ENCODE data around the gene CLIP4.

The CLIP4 gene

GRCh38 chr2:29219374-29219773 is 104.2 kb downstream of the CLIP4 start:
- Histone ChIP-seq H3K36me3 (ENCODE audit: insufficient read depth, low read length) (no peaks in the 10 kb centered on the region), H3K9me2 (replicated peaks; ENCODE audit: low read depth, low read length) (no peaks in the 10 kb centered on the region)

GRCh38 chr2:29220506-29221270 is 105.5 kb downstream of the CLIP4 start:
- no peak overlapping the region for H3K4me2 ChIP-seq (ENCODE audit: low read depth, low read length, poor library complexity, severe bottlenecking)
- no peak overlapping the region for H3K9ac ChIP-seq (ENCODE audit: low read depth, low read length, poor library complexity, severe bottlenecking)
- H3K36me3 ChIP-seq (ENCODE audit: insufficient read depth, low read length): no peaks in the 10 kb centered on the region
- H3K27me3 ChIP-seq (ENCODE audit: insufficient read depth, low read length, poor library complexity, severe bottlenecking): no peaks in the 10 kb centered on the region
- H3K4me1 ChIP-seq (ENCODE audit: insufficient read depth, low read length, poor library complexity, severe bottlenecking): no peaks in the 10 kb centered on the region
- no peaks in the 10 kb centered on the region for H4K20me1 ChIP-seq (ENCODE audit: insufficient read depth, low read length, poor library complexity, severe bottlenecking)
- no peak for TF ChIP-seq EZH2phosphoT487 (IDR thresholded peaks at IDR 0.05; ENCODE audit: borderline replicate concordance)
- no peak for TF ChIP-seq CTCF (conservative IDR thresholded peaks at IDR 0.05; ENCODE audit: low read length)
- no peaks in the 10 kb centered on the region for H3F3A ChIP-seq (ENCODE audit: low read depth)
- no peaks in the 10 kb centered on the region for H3K79me2 ChIP-seq (ENCODE audit: insufficient read depth, low read length)
- H3K9me3 ChIP-seq (ENCODE audit: insufficient read depth, low read depth, low read length): no peaks in the 10 kb centered on the region
- H3K4me3 ChIP-seq (ENCODE audit: low read length, poor library complexity, severe bottlenecking): no peak overlapping the region
- H3K9me2 ChIP-seq (replicated peaks; ENCODE audit: low read depth, low read length): no peaks in the 10 kb centered on the region
- H2AFZ ChIP-seq (ENCODE audit: low read length): no peak overlapping the region

More at GRCh38 chr2:29219374-29219773, 104.2 kb downstream of the CLIP4 start:
- no peak overlapping the region for H3K4me2 ChIP-seq (ENCODE audit: low read depth, low read length, poor library complexity, severe bottlenecking)
- no peaks in the 10 kb centered on the region for H3K9me3 ChIP-seq (ENCODE audit: insufficient read depth, low read depth, low read length)
- H2AFZ ChIP-seq (ENCODE audit: low read length): no peak overlapping the region
- H3K27me3 ChIP-seq (ENCODE audit: insufficient read depth, low read length, poor library complexity, severe bottlenecking): no peaks in the 10 kb centered on the region
- H4K20me1 ChIP-seq (ENCODE audit: insufficient read depth, low read length, poor library complexity, severe bottlenecking): no peaks in the 10 kb centered on the region
- TF ChIP-seq CTCF (conservative IDR thresholded peaks at IDR 0.05; ENCODE audit: low read length) (no peak), EZH2phosphoT487 (IDR thresholded peaks at IDR 0.05; ENCODE audit: borderline replicate concordance) (no peak)
- no peaks in the 10 kb centered on the region for H3K79me2 ChIP-seq (ENCODE audit: insufficient read depth, low read length)
- no peaks in the 10 kb centered on the region for H3F3A ChIP-seq (ENCODE audit: low read depth)
- no peak overlapping the region for H3K4me3 ChIP-seq (ENCODE audit: low read length, poor library complexity, severe bottlenecking)
- no peak overlapping the region for H3K9ac ChIP-seq (ENCODE audit: low read depth, low read length, poor library complexity, severe bottlenecking)
- no peaks in the 10 kb centered on the region for H3K4me1 ChIP-seq (ENCODE audit: insufficient read depth, low read length, poor library complexity, severe bottlenecking)

- Histone ChIP-seq H3K4me1 (ENCODE audit: insufficient read depth, low read length, poor library complexity, severe bottlenecking) (no peaks in the 10 kb centered on the region), H3K27me3 (ENCODE audit: insufficient read depth, low read length, poor library complexity, severe bottlenecking) (no peaks in the 10 kb centered on the region), H3F3A (ENCODE audit: low read depth) (no peaks in the 10 kb centered on the region), H3K9ac (ENCODE audit: low read depth, low read length, poor library complexity, severe bottlenecking) (no peak overlapping the region), H3K9me3 (ENCODE audit: insufficient read depth, low read depth, low read length) (no peaks in the 10 kb centered on the region), H2AFZ (ENCODE audit: low read length) (no peak overlapping the region), H3K4me2 (ENCODE audit: low read depth, low read length, poor library complexity, severe bottlenecking) (no peak overlapping the region), H3K4me3 (ENCODE audit: low read length, poor library complexity, severe bottlenecking) (no peak overlapping the region), H3K36me3 (ENCODE audit: insufficient read depth, low read length) (no peaks in the 10 kb centered on the region), H3K9me2 (replicated peaks; ENCODE audit: low read depth, low read length) (no peaks in the 10 kb centered on the region), H4K20me1 (ENCODE audit: insufficient read depth, low read length, poor library complexity, severe bottlenecking) (no peaks in the 10 kb centered on the region), H3K79me2 (ENCODE audit: insufficient read depth, low read length) (no peaks in the 10 kb centered on the region)
- no peak for TF ChIP-seq EZH2phosphoT487 (IDR thresholded peaks at IDR 0.05; ENCODE audit: borderline replicate concordance)
- TF ChIP-seq CTCF (conservative IDR thresholded peaks at IDR 0.05; ENCODE audit: low read length): no peak
Measured at GRCh38 chr2:29222381-29223179, 107.4 kb downstream of the CLIP4 start.

Data from Loucy (cell line).